SJSA1 (cell line): ENCODE results near the gene BSCL2. TPM values are rescaled to one million over a fixed set of nuclear protein-coding genes. Genes with fewer than 3 reads are reported as not detected.
A peak's percentile ranks its signal among the peaks of the same experiment; 100 is the strongest.
"Not testable (repeated sequence)": the region's sequence is repeated elsewhere in the genome, so short reads cannot be mapped to it uniquely, and the experiment has no call there.

ENCODE experiments used
- DNase-seq, 2 experiments: peaks; one replicate each; pipeline ENCODE4 v3.0.0-alpha.2; 2015 to 2020; ENCODE audit warnings: low spot score in 2 of 2, low read depth in 1 of 2
- H3K27ac ChIP-seq: fragments of 250-450 bp; sonication (Bioruptor Pico); 2 replicates; pipeline ENCODE4 v1.5.1; 2020; ENCODE audit warnings: mild to moderate bottlenecking, moderate library complexity
- H3K27me3 ChIP-seq: fragments of 250-450 bp; sonication (Bioruptor Pico); replicated peaks from 2 replicates; pipeline ENCODE4 v1.5.1; 2020; ENCODE audit warnings: mild to moderate bottlenecking, moderate library complexity
- H3K36me3 ChIP-seq: fragments of 250-450 bp; sonication (Bioruptor Pico); 2 replicates; pipeline ENCODE4 v1.5.1; 2020; ENCODE audit warnings: mild to moderate bottlenecking
- H3K4me1 ChIP-seq: fragments of 250-450 bp; sonication (Bioruptor Pico); replicated peaks from 2 replicates; pipeline ENCODE4 v1.6.1; 2021; ENCODE audit warnings: mild to moderate bottlenecking
- H3K4me3 ChIP-seq: fragments of 250-450 bp; sonication (Bioruptor Pico); 2 replicates; pipeline ENCODE4 v1.5.1; 2020; ENCODE audit warnings: mild to moderate bottlenecking
- H3K9me3 ChIP-seq: fragments of 250-450 bp; sonication (Bioruptor Pico); replicated peaks from 2 replicates; pipeline ENCODE4 v1.5.1; 2020; ENCODE audit warnings: mild to moderate bottlenecking
- total RNA-seq: library from RNA; depleted of rRNA; stranded (reverse); fragments of >200 nt; shearing (Covaris generic); gene quantifications from 2 replicates; pipeline ENCODE4 v1.2.3, GENCODE V29; 2014

BSCL2 gene
- total RNA-seq, 1 experiment from 2014 or later: 51.4 TPM

DNA sequence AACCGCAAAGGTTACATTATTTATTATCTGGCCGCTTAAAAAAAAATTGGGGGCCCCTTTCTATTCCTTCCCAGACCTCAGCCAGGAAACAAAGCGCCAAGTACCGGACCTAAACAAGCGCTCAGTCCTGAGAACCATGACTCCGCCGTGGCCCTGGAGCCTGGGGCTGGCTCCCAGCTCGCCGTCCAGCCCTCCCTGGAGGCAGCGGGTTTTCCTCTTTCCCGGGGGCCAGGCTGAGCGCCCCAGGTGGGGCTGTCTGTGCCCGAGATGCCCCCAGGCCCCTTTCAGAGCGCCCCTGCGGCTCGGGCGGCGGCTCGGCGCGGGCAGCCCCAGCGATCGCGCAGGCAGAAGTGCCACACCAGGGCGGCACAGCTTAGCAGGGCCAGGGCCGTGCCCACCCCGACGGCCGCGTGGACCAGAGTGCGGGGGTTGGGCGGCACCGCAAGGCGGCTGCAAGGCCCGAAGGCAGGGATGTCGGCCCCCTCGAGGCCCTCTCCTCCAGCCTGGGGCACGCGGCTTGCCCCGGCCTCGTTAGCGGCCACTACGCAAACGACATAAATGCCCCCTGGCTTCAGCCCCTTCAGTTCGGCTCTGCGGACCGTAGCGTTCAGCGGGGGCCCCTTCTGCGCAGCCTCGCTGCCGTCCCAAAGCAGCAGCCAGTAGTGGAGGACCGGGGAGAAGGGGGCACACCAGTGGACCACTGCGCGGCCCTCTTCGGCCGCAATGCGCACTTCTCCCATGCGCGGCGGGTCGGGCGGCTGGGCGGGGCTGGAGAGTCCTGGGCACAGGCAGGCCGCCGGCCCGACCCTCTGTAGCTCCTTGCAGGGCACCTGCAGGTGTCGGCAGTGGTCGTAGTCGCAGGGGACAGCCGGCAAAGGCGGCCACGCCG, 19.5 kb downstream of the BSCL2 start:
- H3K27ac ChIP-seq: no peak overlapping the region
- H3K4me3 ChIP-seq: no peak overlapping the region
- no peaks in the 10 kb centered on the region for H3K27me3 ChIP-seq
- no peaks in the 10 kb centered on the region for H3K9me3 ChIP-seq
- H3K4me1 ChIP-seq: peaks cover 12% of the 10 kb centered on the region
- DNase-seq: no peak
- H3K36me3 ChIP-seq: peaks cover 29% of the 10 kb centered on the region

DNA sequence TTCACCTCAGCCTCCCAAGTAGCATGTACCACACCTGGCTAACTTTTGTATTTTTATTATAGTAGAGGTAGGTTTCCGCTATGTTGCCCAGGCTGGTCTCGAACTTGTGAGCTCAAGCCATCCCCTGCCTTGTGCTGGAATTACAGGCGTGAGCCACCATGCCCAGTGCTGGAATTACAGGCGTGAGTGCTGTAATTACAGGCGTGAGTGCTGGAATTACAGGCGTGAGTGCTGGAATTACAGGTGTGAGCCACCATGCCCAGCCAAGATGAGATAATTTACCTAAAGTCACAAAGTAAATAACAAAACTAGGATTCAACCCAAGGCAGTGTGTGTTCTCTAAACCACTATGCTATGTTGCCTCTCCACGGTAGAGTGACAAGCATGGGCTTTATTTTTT, 24.7 kb downstream of the BSCL2 start:
- H3K36me3 ChIP-seq: peaks cover 11% of the 10 kb centered on the region
- peaks cover 20% of the 10 kb centered on the region for H3K4me1 ChIP-seq
- no peak overlapping the region for H3K4me3 ChIP-seq
- no peak for DNase-seq
- H3K9me3 ChIP-seq: no peaks in the 10 kb centered on the region
- H3K27me3 ChIP-seq: no peaks in the 10 kb centered on the region
- no peak overlapping the region for H3K27ac ChIP-seq

DNA sequence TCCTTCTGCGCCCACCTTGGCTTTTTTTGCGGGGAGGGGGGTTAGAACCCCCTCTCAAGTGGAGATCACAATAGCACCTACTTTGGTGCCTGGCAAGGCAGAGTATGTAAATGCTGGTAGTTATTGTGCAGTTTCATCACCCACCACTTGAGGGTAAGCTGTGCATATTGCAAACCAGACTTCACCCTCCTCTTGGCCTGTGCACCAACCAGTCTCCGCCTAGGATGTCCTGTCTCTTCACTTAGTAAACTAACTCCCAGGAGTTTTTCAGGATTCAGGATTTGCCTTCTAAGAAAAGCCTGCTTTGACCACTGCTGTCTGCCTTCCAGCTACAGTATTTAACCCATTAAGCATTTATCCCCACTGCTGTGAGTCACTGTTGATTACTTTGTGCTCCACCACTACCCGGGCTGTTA, 26.4 kb downstream of the BSCL2 start:
- Histone ChIP-seq H3K36me3 (peaks cover 27% of the 10 kb centered on the region), H3K4me3 (no peak overlapping the region), H3K27ac (no peak overlapping the region; the same call in 1 of the 2 replicates), H3K27me3 (no peaks in the 10 kb centered on the region), H3K4me1 (peaks cover 20% of the 10 kb centered on the region), H3K9me3 (no peaks in the 10 kb centered on the region)
- DNase-seq: peak; percentile 54 to 68

DNA sequence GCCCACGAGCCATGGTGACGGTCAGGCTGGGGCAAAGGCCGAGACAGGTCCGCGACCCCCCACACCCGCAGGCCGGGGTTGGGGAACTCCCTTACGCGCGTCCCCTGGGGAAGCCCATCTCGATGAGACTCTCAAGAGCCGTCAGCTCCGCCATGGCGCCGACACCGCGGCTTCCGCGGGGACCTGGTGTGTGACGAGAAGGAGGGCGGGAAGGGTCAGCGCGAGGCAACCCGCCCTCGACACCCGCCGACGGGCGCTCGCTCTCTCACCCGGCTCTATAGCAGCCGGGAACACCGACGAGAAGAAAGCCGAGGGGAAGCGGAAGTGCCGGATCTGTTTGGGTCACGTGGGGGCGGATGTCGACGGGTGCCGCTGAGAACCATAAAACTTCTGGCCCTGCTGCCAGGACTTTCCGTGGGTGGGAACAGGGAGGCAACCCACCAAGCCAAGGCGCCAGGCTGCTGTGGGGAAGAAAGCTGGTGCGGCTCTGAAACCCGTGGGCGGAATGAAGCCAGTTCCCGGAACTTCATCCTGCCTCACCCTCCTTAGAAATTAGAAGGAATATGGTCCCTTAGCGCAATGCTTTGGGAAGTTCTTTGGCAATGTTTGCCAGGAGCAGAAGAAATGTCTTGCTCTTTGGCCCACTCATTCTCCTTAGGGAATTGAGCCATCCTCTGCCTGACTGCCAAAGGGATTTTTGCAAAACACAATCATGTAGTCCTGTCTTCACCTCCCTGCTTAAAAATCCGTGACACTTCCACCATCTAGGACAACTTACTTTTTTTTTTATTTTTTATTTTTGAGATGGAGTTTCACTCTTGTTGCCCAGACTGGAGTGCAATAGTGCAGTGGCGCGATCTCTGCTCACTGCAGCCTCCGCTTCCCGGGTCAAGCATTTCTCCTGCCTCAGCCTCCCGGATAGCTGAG, 28.2 kb downstream of the BSCL2 start, which contains the start of gene UBXN1:
TSS of gene UBXN1 (minus strand) at position 304 of the 927 bp plus-strand sequence. CDS start at position 154, 150 bp downstream.
- DNase-seq: peak; percentile 88 to 94
- peaks cover 41% of the 10 kb centered on the region for H3K36me3 ChIP-seq
- H3K27me3 ChIP-seq: no peaks in the 10 kb centered on the region
- H3K4me3 ChIP-seq: peak within 1 kb of the TSS; percentile 90
- no peaks in the 10 kb centered on the region for H3K9me3 ChIP-seq
- peak within 1 kb of the TSS; percentile 59 for H3K27ac ChIP-seq
- peaks cover 20% of the 10 kb centered on the region for H3K4me1 ChIP-seq

DNA sequence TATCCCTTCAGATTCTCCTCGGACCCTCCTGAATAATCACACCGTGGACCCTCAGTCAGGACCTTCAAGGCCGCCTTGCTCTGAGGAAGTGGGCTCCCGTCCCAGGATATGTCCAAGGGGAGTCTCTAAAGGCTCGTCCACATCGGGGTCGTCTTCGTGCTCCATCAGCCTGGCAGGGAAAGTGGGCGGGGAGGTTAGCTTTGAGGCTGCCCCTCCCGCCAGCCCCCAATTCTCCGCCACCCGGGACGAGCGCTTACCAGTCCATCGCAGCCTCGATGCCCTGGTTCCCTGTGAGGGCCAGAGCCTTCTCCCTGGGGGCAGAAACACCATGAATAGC, 28.8 kb downstream of the BSCL2 start:
- Histone ChIP-seq H3K27ac (peak overlapping the region; percentile 59), H3K27me3 (no peaks in the 10 kb centered on the region), H3K4me1 (peaks cover 20% of the 10 kb centered on the region), H3K9me3 (no peaks in the 10 kb centered on the region), H3K4me3 (peak overlapping the region; percentile 90), H3K36me3 (peaks cover 48% of the 10 kb centered on the region)
- no peak for DNase-seq

DNA sequence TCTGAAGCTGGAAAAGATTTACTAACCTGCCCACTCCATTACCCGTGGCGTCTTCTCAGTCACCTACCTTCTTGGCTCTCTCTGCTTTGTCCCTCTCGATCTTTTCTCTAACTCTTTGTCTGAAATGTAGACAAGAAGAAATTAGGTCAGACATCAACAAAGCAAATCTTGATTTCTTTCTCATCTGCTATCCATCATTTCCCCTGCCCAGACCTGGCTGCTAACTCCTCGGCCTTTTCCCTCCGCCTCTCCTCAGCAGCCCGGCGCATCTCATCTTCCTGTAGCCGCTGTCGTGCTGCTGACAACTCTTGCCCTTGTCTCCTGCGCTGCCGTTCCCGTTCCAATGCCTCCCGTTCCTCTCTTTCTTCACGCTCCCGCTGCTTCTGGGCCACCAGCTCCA, 29.5 kb downstream of the BSCL2 start:
- Histone ChIP-seq H3K27ac (no peak overlapping the region), H3K9me3 (no peaks in the 10 kb centered on the region), H3K4me1 (peaks cover 24% of the 10 kb centered on the region), H3K36me3 (peaks cover 54% of the 10 kb centered on the region), H3K4me3 (peak overlapping the region; percentile 90; the same call in 1 of the 2 replicates), H3K27me3 (no peaks in the 10 kb centered on the region)
- DNase-seq: no peak

DNA sequence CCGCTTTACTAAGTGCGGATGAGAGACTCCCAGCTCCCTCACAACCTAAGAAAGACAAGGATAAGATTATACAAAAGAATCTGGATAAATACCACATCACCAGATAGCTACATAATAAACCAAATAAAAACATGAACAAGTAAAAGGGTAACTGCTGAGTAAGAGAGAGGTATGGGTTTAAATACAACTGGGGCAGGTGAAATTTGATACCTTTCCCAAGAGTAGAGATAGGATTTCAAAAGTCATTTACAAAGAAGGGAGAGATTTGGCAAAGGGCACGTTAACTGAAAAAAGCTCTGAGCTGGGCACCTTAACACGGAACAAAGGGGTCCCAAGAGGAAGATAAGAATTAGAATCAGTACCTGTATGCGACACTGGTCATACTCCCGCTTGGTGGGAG, 30.1 kb downstream of the BSCL2 start:
- peaks cover 58% of the 10 kb centered on the region for H3K36me3 ChIP-seq
- H3K27ac ChIP-seq: no peak overlapping the region
- H3K27me3 ChIP-seq: no peaks in the 10 kb centered on the region
- no peaks in the 10 kb centered on the region for H3K9me3 ChIP-seq
- no peak overlapping the region for H3K4me3 ChIP-seq
- no peak for DNase-seq
- peaks cover 27% of the 10 kb centered on the region for H3K4me1 ChIP-seq

DNA sequence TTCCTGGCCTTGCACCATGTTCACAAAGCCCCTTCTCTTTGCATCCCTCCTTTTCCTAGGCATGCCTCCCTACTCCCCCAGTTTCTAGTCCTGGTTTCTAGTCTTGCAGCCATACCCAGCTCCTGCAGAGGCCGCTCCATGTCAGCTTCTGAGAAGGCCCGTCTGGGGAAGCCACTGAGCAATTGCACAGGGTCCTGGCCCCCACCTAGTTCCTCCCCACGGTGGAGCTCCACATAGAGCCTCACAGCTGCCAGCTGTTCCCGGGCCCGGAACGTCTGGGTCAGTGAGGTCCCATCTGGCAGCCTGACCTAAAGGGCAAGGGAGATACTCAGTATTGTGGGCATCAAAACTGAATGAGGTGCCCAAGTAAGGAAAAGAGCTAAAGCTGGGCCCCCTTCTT, 30.5 kb downstream of the BSCL2 start:
- no peak overlapping the region for H3K4me3 ChIP-seq
- no peaks in the 10 kb centered on the region for H3K27me3 ChIP-seq
- DNase-seq: no peak
- peaks cover 27% of the 10 kb centered on the region for H3K4me1 ChIP-seq
- H3K36me3 ChIP-seq: peaks cover 62% of the 10 kb centered on the region
- no peaks in the 10 kb centered on the region for H3K9me3 ChIP-seq
- H3K27ac ChIP-seq: no peak overlapping the region

DNA sequence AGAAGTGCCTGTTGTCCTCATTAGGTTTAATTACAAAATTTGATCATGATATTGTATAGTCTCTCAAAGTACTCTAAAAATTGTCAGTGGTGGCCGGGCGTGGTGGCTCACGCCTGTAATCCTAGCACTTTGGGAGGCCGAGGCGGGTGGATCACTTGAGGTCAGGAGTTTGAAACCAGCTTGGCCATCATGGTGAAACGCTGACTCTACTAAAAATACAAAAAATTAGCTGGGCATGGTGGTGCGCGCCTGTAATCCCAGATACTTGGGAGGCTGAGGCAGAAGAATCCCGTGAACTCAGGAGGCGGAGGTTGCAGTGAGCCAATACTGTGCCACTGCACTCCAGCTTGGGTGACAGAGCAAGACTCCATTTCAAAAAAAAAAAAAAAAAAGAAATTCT, 31.8 kb downstream of the BSCL2 start:
- not testable (repeated sequence) for DNase-seq, H3K9me3 ChIP-seq, H3K4me3 ChIP-seq, H3K27me3 ChIP-seq, H3K27ac ChIP-seq
- peaks cover 64% of the 10 kb centered on the region for H3K36me3 ChIP-seq
- peaks cover 28% of the 10 kb centered on the region for H3K4me1 ChIP-seq

DNA sequence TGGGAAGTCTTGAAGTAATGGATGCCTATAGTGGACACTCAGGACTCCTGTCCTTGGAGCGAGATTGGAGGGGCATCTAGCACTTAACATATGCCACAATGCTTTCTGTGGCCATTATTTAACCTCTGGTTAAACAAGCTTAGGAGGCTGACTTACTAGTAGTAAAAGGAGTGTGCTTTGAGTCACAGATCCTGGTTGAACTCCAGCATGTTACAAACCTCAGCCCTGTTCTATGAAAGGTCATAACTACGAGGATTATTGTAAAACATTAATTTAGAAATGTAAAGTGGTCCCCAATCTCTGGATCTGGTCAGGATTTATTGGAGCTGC, 34.1 kb downstream of the BSCL2 start:
- no peaks in the 10 kb centered on the region for H3K27me3 ChIP-seq
- H3K36me3 ChIP-seq: peaks cover 67% of the 10 kb centered on the region
- no peak for DNase-seq
- H3K4me1 ChIP-seq: peaks cover 21% of the 10 kb centered on the region
- no peak overlapping the region for H3K27ac ChIP-seq
- H3K9me3 ChIP-seq: no peaks in the 10 kb centered on the region
- H3K4me3 ChIP-seq: no peak overlapping the region

DNA sequence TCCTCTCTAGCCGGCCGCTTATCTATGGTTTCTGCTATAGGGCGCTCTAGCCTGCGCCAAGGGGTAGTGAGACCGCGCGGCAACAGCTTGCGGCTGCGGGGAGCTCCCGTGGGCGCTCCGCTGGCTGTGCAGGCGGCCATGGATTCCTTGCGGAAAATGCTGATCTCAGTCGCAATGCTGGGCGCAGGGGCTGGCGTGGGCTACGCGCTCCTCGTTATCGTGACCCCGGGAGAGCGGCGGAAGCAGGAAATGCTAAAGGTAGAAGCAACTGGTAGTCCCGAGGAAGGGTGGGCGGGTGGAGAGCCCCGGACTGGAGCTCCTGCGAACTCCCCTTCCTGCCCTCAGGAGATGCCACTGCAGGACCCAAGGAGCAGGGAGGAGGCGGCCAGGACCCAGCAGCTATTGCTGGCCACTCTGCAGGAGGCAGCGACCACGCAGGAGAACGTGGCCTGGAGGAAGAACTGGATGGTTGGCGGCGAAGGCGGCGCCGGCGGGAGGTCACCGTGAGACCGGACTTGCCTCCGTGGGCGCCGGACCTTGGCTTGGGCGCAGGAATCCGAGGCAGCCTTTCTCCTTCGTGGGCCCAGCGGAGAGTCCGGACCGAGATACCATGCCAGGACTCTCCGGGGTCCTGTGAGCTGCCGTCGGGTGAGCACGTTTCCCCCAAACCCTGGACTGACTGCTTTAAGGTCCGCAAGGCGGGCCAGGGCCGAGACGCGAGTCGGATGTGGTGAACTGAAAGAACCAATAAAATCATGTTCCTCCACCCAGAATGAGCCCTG, 35.4 kb downstream of the BSCL2 start, which contains the start of the genes LBHD1 and UQCC3:
TSS of gene LBHD1 (minus strand) at position 660 of the 782 bp plus-strand sequence. CDS start 2,236 bp downstream, outside the sequence.
TSS of gene UQCC3 (plus strand) at position 66 of the 782 bp plus-strand sequence. CDS start at position 139, 73 bp downstream.
- peak within 1 kb of the TSS; percentile 52 for H3K27ac ChIP-seq
- H3K9me3 ChIP-seq: no peaks in the 10 kb centered on the region
- H3K36me3 ChIP-seq: peaks cover 67% of the 10 kb centered on the region
- H3K4me1 ChIP-seq: peaks cover 20% of the 10 kb centered on the region
- peak within 1 kb of the TSS; percentile 59 for H3K4me3 ChIP-seq
- DNase-seq: peak; percentile 90 to 95
- no peaks in the 10 kb centered on the region for H3K27me3 ChIP-seq

DNA sequence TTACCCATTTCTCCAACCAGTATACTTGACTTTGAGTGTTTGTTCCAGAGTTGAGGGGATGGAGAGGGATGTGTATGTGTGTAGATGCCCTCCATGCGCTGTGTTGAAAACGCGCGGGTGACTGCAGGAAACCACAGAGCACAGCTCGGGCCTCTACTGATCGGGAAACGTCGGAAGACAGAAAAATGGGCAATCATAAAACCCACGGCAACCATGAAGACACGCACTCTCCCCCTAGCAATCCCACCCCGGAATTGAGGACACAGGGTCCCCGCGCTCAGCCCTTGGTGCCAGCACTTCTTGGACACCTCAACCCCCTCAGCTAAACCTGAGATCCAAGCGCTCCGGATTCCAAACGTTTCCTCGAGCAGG, 36.0 kb downstream of the BSCL2 start:
- Histone ChIP-seq H3K4me1 (peaks cover 26% of the 10 kb centered on the region), H3K36me3 (peaks cover 67% of the 10 kb centered on the region), H3K4me3 (peak overlapping the region; percentile 59), H3K27me3 (no peaks in the 10 kb centered on the region), H3K27ac (peak overlapping the region; percentile 52), H3K9me3 (no peaks in the 10 kb centered on the region)
- DNase-seq: no peak
